PC-3 (cell line): ENCODE measurements around the gene PRR23C. TPM values are rescaled to one million over a fixed set of nuclear protein-coding genes. Genes with fewer than 3 reads are reported as not detected.

Experiments
- ATAC-seq: fragments of 200-7000 bp; cut with Tn5 transposase; 2 replicates; pipeline ENCODE4 v1.9.1; 2020; ENCODE audit warnings: mild to moderate bottlenecking, moderate library complexity
- BruUV-seq: library from RNA; stranded (reverse); fragments of 400-500 nt; replicated peaks from 2 replicates; lab custom pipeline; 2021; lab: Mats Ljungman, UMichigan
- CTCF ChIA-PET: fragments of 300-600 bp; sonication (Branson Sonifier 250); formaldehyde crosslinking; loops from one replicate; lab custom pipeline; 2022; ENCODE audit warnings: antibody characterized with exemption; lab: Charles Lee
- POLR2A ChIA-PET: fragments of 300-600 bp; sonication (Branson Sonifier 250); formaldehyde crosslinking; loops from one replicate; lab custom pipeline; 2022; ENCODE audit warnings: antibody characterized with exemption; ENCODE audit not compliant: unreplicated experiment; lab: Charles Lee
- DNase-seq: peaks from one replicate; pipeline ENCODE4 v3.0.0-alpha.2; 2015
- H2AFZ ChIP-seq: fragments of 300-600 bp; sonication (generic); 2 replicates; pipeline ENCODE4 v1.6.0; 2016; ENCODE audit warnings: antibody characterized with exemption, low read length
- H3F3A ChIP-seq: fragments of 300-600 bp; sonication (generic); one replicate; pipeline ENCODE4 v1.6.0; 2017; ENCODE audit warnings: antibody characterized with exemption, low read length, control low read depth, mild to moderate bottlenecking; ENCODE audit not compliant: unreplicated experiment
- H3K27ac ChIP-seq: fragments of 300-600 bp; sonication (generic); 2 replicates; pipeline ENCODE4 v1.5.1; 2016; ENCODE audit warnings: mild to moderate bottlenecking, low read length
- H3K27me3 ChIP-seq: fragments of 300-600 bp; sonication (generic); 2 replicates; pipeline ENCODE4 v1.6.1; 2016; ENCODE audit warnings: low read length, mixed read lengths
- H3K36me3 ChIP-seq: fragments of 300-600 bp; sonication (generic); 2 replicates; pipeline ENCODE4 v1.6.1; 2016; ENCODE audit warnings: low read depth, mixed run types, low read length, mixed read lengths
- H3K4me1 ChIP-seq: fragments of 300-600 bp; sonication (generic); 2 replicates; pipeline ENCODE4 v1.5.1; 2016; ENCODE audit warnings: low read length; ENCODE audit not compliant: insufficient read depth
- H3K4me2 ChIP-seq: fragments of 300-600 bp; sonication (generic); 2 replicates; pipeline ENCODE4 v1.6.0; 2016; ENCODE audit warnings: low read length
- H3K4me3 ChIP-seq: fragments of 300-600 bp; sonication (generic); 2 replicates; pipeline ENCODE4 v1.5.1; 2016; ENCODE audit warnings: mild to moderate bottlenecking, low read length, mixed read lengths
- H3K79me2 ChIP-seq: fragments of 300-600 bp; sonication (generic); 2 replicates; pipeline ENCODE4 v1.6.1; 2017; ENCODE audit warnings: low read length, mixed read lengths
- H3K9ac ChIP-seq: fragments of 300-600 bp; sonication (generic); 2 replicates; pipeline ENCODE4 v1.6.0; 2016; ENCODE audit warnings: mild to moderate bottlenecking, low read length
- H3K9me2 ChIP-seq: fragments of 300-600 bp; sonication (generic); replicated peaks from 2 replicates; pipeline ENCODE4 v1.6.1; 2016; ENCODE audit warnings: mixed run types, low read length, mixed read lengths
- H3K9me3 ChIP-seq: fragments of 300-600 bp; sonication (generic); 2 replicates; pipeline ENCODE4 v1.6.1; 2016; ENCODE audit warnings: low read length, mixed read lengths
- H4K20me1 ChIP-seq: fragments of 300-600 bp; sonication (generic); 2 replicates; pipeline ENCODE4 v1.6.1; 2016; ENCODE audit warnings: low read length, mixed read lengths
- CTCF ChIP-seq: fragments of 300-600 bp; sonication (generic); conservative IDR thresholded peaks from 2 replicates; pipeline ENCODE4 v1.5.1; 2017; ENCODE audit warnings: antibody characterized with exemption, low read depth, mild to moderate bottlenecking, low read length
- EZH2 ChIP-seq: fragments of 300-600 bp; sonication (generic); IDR thresholded peaks from one replicate; pipeline ENCODE4 v1.6.1; 2017; ENCODE audit warnings: antibody characterized with exemption, mild to moderate bottlenecking, low read length; ENCODE audit not compliant: unreplicated experiment
- EZH2phosphoT487 ChIP-seq: fragments of 300-600 bp; sonication (generic); IDR thresholded peaks from 2 replicates; pipeline ENCODE4 v1.6.1; 2018; ENCODE audit warnings: mild to moderate bottlenecking, antibody characterized with exemption, low read length, borderline replicate concordance
- intact Hi-C: fragments of 100-400 bp; cut with micrococcal nuclease; formaldehyde crosslinking; loops from 2 replicates; pipeline ENCODE4 v1.9.0; 2023
- total RNA-seq: library from RNA; depleted of rRNA; stranded (reverse); fragments of >200 nt; gene quantifications from 2 replicates; pipeline ENCODE4 v1.2.3, GENCODE V29; 2014

PRR23C gene
- total RNA-seq, 1 experiment from 2014 or later, result not detected

- no peaks in the 10 kb centered on the region for H3K36me3 ChIP-seq
- H3K4me2 ChIP-seq, result no peak overlapping the region
- TF ChIP-seq CTCF (no peak), EZH2 (no peak), EZH2phosphoT487 (no peak)
- no TSS peak for BruUV-seq
- intact Hi-C loops, result no loop called here
- H3K9me3 ChIP-seq, result no peaks in the 10 kb centered on the region
- H3F3A ChIP-seq, result no peaks in the 10 kb centered on the region
- CTCF ChIA-PET, result no interaction called here
- POLR2A ChIA-PET, result no interaction called here
- no peaks in the 10 kb centered on the region; the same call in 1 of the 2 replicates for H3K27me3 ChIP-seq
- H3K4me1 ChIP-seq, result no peaks in the 10 kb centered on the region
- H3K27ac ChIP-seq, result no peak overlapping the region
- H3K4me3 ChIP-seq, result no peak overlapping the region
- no peaks in the 10 kb centered on the region for H3K9me2 ChIP-seq
- no peak for ATAC-seq
- no peak overlapping the region for H2AFZ ChIP-seq
- DNase-seq, result no peak
- no peaks in the 10 kb centered on the region for H3K79me2 ChIP-seq
- no peak overlapping the region for H3K9ac ChIP-seq
- H4K20me1 ChIP-seq, result no peaks in the 10 kb centered on the region
Measured at GRCh38 chr3:139043554-139044365, 932 bp downstream of the PRR23C start.

- no peaks in the 10 kb centered on the region for H3K36me3 ChIP-seq
- peaks cover 17% of the 10 kb centered on the region for H3K27me3 ChIP-seq
- DNase-seq (no peak), ATAC-seq (no peak)
- H3K4me1 ChIP-seq, result no peaks in the 10 kb centered on the region
- no peaks in the 10 kb centered on the region for H3K9me3 ChIP-seq
- no peak overlapping the region for H3K4me3 ChIP-seq
- H3K4me2 ChIP-seq, result no peak overlapping the region
- H4K20me1 ChIP-seq, result no peaks in the 10 kb centered on the region
- intact Hi-C loops, result loop anchor here (10.0 kb wide), 1 partner anchor 103 kb away; no protein-coding TSS in a partner anchor
- no peak for TF ChIP-seq EZH2phosphoT487
- no peak for TF ChIP-seq EZH2
- no peak for TF ChIP-seq CTCF
- no peaks in the 10 kb centered on the region for H3F3A ChIP-seq
- POLR2A ChIA-PET, result no interaction called here
- H3K79me2 ChIP-seq, result no peaks in the 10 kb centered on the region
- CTCF ChIA-PET, result no interaction called here
- H3K27ac ChIP-seq, result no peak overlapping the region
- H3K9ac ChIP-seq, result no peak overlapping the region
- no peak overlapping the region for H2AFZ ChIP-seq
- no peaks in the 10 kb centered on the region for H3K9me2 ChIP-seq
- BruUV-seq, result no TSS peak
Measured at GRCh38 chr3:139037478-139037877, 7.2 kb downstream of the PRR23C start.
